Epithelial cell of proximal tubule (primary cell): Measurements from ENCODE around the gene VGLL4. TPM values are rescaled to one million over a fixed set of nuclear protein-coding genes. Genes with fewer than 3 reads are reported as not detected.
"Not testable (repeated sequence)": the region's sequence is repeated elsewhere in the genome, so short reads cannot be mapped to it uniquely, and the experiment has no call there.

ENCODE experiments used
- DNase-seq: peaks from one replicate; pipeline ENCODE4 v3.0.0-alpha.2; 2011; ENCODE audit warnings: low read depth
- H3K4me3 ChIP-seq: 2 replicates; pipeline ENCODE4 v1.5.1; 2011; ENCODE audit warnings: low read depth, mild to moderate bottlenecking, low read length
- total RNA-seq: library from RNA; depleted of rRNA; stranded (reverse); fragments of >200 nt; gene quantifications from 2 replicates; pipeline ENCODE4 v1.2.3, GENCODE V29; 2015
- TF ChIP-seq, protein P1 (sequence below): conservative IDR thresholded peaks from 2 replicates; pipeline ENCODE4 v1.5.1; 2012; ENCODE audit warnings: low read depth, mild to moderate bottlenecking, low read length

The VGLL4 gene
- total RNA-seq, 1 donor from 2014 or later: 52.4 TPM

DNA sequence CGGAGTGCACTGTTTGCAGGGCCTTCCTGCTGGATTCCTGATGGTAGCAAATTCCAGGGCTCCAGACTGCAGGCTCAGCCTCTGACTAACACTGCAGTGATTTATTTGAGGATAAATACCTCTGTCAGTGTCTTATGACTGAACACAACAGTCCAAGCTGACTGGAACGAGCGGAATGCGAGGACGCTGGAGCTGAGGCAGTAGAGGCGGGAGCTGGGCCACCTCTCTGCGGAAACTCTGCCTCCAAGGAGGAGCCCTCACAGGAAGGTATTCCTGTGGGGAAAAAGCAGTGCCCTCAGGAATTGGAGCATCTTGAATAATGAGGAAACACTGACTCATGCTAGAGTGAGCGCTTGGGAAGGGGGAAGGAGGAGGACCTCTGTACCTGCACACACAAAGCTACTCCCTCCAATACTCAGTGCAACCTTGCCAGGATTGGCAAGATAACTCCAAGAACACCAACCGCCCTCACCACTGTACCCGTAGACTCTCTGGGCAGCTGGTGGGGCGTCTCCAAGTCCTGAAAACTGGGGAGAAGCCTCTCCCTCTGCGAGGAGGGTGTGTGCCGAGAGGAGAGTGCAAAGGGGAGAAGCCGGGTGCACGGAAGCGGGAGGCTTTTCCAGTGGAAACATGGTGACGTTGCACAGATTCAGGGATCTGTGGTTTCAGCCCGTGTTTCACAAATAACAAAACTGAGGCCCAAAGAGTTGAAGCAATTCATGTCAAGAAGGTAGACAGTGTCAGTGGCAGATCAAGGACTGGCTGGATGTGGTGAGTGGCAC lies 43.0 kb downstream of the VGLL4 start:
- DNase-seq: peak; percentile 96
- TF ChIP-seq, protein P1, sequence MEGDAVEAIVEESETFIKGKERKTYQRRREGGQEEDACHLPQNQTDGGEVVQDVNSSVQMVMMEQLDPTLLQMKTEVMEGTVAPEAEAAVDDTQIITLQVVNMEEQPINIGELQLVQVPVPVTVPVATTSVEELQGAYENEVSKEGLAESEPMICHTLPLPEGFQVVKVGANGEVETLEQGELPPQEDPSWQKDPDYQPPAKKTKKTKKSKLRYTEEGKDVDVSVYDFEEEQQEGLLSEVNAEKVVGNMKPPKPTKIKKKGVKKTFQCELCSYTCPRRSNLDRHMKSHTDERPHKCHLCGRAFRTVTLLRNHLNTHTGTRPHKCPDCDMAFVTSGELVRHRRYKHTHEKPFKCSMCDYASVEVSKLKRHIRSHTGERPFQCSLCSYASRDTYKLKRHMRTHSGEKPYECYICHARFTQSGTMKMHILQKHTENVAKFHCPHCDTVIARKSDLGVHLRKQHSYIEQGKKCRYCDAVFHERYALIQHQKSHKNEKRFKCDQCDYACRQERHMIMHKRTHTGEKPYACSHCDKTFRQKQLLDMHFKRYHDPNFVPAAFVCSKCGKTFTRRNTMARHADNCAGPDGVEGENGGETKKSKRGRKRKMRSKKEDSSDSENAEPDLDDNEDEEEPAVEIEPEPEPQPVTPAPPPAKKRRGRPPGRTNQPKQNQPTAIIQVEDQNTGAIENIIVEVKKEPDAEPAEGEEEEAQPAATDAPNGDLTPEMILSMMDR: peak; percentile 12
- H3K4me3 ChIP-seq: no peak overlapping the region

- TF ChIP-seq, protein P1: no peak
- no peak for DNase-seq
- no peak overlapping the region for H3K4me3 ChIP-seq
Measured at GRCh38 chr3:11596387-11596786, 47.3 kb downstream of the VGLL4 start.

DNA sequence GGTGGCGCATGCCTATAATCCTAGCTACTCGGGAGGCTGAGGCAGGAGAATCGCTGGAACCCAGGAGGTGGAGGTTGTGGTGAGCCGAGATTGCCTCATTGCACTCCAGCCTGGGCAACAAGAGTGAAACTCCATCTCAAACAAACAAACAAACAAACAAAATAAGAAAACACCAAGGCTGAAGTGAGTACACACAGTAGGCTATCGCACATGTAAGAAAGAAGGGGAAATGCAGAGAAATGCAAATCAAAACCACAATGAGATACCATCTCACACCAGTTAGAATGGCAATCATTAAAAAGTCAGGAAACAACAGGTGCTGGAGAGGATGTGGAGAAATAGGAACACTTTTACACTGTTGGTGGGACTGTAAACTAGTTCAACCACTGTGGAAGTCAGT lies 48.7 kb downstream of the VGLL4 start:
- DNase-seq, H3K4me3 ChIP-seq: not testable (repeated sequence)

- no peak for DNase-seq
- TF ChIP-seq, protein P1: no peak
- no peak overlapping the region for H3K4me3 ChIP-seq
Measured at GRCh38 chr3:11593318-11594034, 50.2 kb downstream of the VGLL4 start.

- TF ChIP-seq, protein P1: no peak
- no peak for DNase-seq
- H3K4me3 ChIP-seq: no peak overlapping the region
Measured at GRCh38 chr3:11592445-11593298, 51.0 kb downstream of the VGLL4 start.

DNA sequence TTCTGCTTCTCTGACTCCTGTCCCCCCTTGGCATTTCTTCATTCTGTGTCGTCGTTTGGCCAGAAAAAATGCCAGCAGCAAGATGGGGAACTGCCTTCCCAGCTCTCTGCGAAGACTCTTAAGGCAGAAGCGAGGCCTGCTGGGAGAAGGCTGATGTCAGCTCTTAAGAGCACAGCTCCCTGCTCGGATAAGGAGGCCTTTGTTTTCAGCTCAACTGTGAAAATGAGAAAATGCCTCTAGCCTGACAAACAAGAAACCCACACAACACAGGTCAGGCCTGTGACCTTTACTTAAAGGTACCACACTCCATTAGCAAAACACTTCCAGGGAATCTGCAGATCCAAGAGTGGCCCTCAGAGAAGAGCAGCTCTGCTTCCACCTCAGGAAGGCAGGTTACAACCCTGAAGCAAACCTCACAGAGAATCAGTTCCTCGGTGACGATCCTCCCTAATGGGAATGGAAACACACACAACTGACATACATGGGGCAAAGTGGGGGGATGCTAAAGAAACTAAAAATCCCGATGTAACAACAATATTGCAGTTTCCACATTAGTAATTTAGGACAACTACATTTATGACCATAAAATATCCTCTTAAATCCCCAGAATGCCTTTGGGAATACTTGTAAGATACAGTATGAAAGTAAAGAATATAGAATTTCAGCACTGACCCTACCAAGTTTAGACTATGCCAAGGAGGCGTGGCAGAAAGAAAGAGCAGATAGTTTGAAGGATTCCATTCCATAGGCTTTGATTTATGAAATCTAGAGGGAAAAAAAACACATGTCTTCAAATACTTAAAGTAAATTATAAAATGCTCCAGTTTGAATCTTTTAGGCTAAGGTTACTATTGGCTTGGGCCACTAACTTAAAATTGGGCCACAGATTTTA lies 52.1 kb downstream of the VGLL4 start:
- TF ChIP-seq, protein P1: no peak
- H3K4me3 ChIP-seq: peak overlapping the region; percentile 12
- DNase-seq: peak; percentile 79
